Vagina (tissue), 2 donors: ENCODE results near the gene RFESD. TPM values are rescaled to one million over a fixed set of nuclear protein-coding genes. Genes with fewer than 3 reads are reported as not detected.

Experiments
- DNase-seq, 2 donors: peaks; one replicate each; pipeline ENCODE4 v3.0.0-alpha.2; 2017; ENCODE audit errors: extremely low spot score in 2 of 2
- H3K27ac ChIP-seq: fragments of 200-600 bp; sonication (generic); one replicate; pipeline ENCODE4 v1.5.1; 2019
- H3K27me3 ChIP-seq: fragments of 200-600 bp; sonication (generic); one replicate; pipeline ENCODE4 v1.5.1; 2019
- H3K36me3 ChIP-seq, 2 donors: fragments of 200-600 bp; sonication (generic); one replicate each; pipeline ENCODE4 v1.5.1; 2017 to 2019
- H3K4me1 ChIP-seq: fragments of 200-600 bp; sonication (generic); one replicate; pipeline ENCODE4 v1.5.1; 2019
- H3K4me3 ChIP-seq, 2 donors: fragments of 200-600 bp; sonication (generic); 1 replicate in 1 of 2; 2 replicates in 1 of 2; pipeline ENCODE4 v1.5.1; 2016 to 2019
- H3K9me3 ChIP-seq: fragments of 200-600 bp; sonication (generic); one replicate; pipeline ENCODE4 v1.5.1; 2019
- CTCF ChIP-seq, 3 experiments: fragments of 450-650 bp in 2 of 3; fragments of 200-600 bp in 1 of 3; sonication (generic) in 1 of 3; IDR thresholded peaks; one replicate each; pipeline ENCODE4 v1.5.1; 2017 to 2019; ENCODE audit warnings: antibody characterized with exemption in 3 of 3, mild to moderate bottlenecking in 2 of 3, moderate library complexity in 2 of 3
- POLR2A ChIP-seq, 2 donors: fragments of 450-650 bp; IDR thresholded peaks; one replicate each; pipeline ENCODE4 v1.6.1; 2017; ENCODE audit warnings: antibody characterized with exemption in 2 of 2, mild to moderate bottlenecking in 2 of 2, moderate library complexity in 2 of 2
- POLR2AphosphoS5 ChIP-seq, 2 donors: sonication (generic); formaldehyde crosslinking; IDR thresholded peaks; one replicate each; pipeline ENCODE4 v1.9.0; 2017; ENCODE audit warnings: antibody characterized with exemption in 2 of 2, mild to moderate bottlenecking in 2 of 2, low read depth in 1 of 2; ENCODE audit not compliant: insufficient read depth in 1 of 2
- intact Hi-C: fragments of 100-400 bp; cut with DNase I; formaldehyde crosslinking; loops from one replicate; pipeline ENCODE4 v1.15.1; 2023
- total RNA-seq: library from RNA; depleted of rRNA; stranded (reverse); fragments of >200 nt; gene quantifications from one replicate; pipeline ENCODE4 v1.2.3, GENCODE V29; 2016

Gene RFESD
- total RNA-seq, 1 donor from 2014 or later = 1.2 TPM

GRCh38 chr5:95654196-95654595 lies 7.6 kb downstream of the RFESD start:
- Histone ChIP-seq H3K27ac (no peak overlapping the region), H3K27me3 (no peaks in the 10 kb centered on the region), H3K36me3 (no peaks in the 10 kb centered on the region), H3K4me3 (no peak overlapping the region), H3K9me3 (no peaks in the 10 kb centered on the region), H3K4me1 (no peaks in the 10 kb centered on the region)
- no peak for TF ChIP-seq CTCF (IDR thresholded peaks at IDR 0.05)
- no peak for TF ChIP-seq POLR2AphosphoS5 (IDR thresholded peaks at IDR 0.05; ENCODE audit: insufficient read depth in 1 of 2, low read depth in 1 of 2)
- TF ChIP-seq POLR2A (IDR thresholded peaks at IDR 0.05) = no peak
- intact Hi-C loops = no loop called here
- no peak for DNase-seq

GRCh38 chr5:95655575-95655974 lies 9.0 kb downstream of the RFESD start:
- no peaks in the 10 kb centered on the region for H3K9me3 ChIP-seq
- intact Hi-C loops = no loop called here
- no peak for TF ChIP-seq POLR2A (IDR thresholded peaks at IDR 0.05)
- no peak for TF ChIP-seq CTCF (IDR thresholded peaks at IDR 0.05)
- TF ChIP-seq POLR2AphosphoS5 (IDR thresholded peaks at IDR 0.05; ENCODE audit: insufficient read depth in 1 of 2, low read depth in 1 of 2) = no peak
- H3K36me3 ChIP-seq = no peaks in the 10 kb centered on the region
- no peak overlapping the region for H3K27ac ChIP-seq
- no peak for DNase-seq
- H3K4me1 ChIP-seq = no peaks in the 10 kb centered on the region
- no peaks in the 10 kb centered on the region for H3K27me3 ChIP-seq
- H3K4me3 ChIP-seq = no peak overlapping the region

GRCh38 chr5:95660060-95660459 lies 13.5 kb downstream of the RFESD start:
- Histone ChIP-seq H3K27me3 (no peaks in the 10 kb centered on the region), H3K27ac (no peak overlapping the region), H3K4me1 (no peaks in the 10 kb centered on the region), H3K36me3 (no peaks in the 10 kb centered on the region), H3K9me3 (no peaks in the 10 kb centered on the region), H3K4me3 (no peak overlapping the region)
- TF ChIP-seq POLR2AphosphoS5 (IDR thresholded peaks at IDR 0.05; ENCODE audit: insufficient read depth in 1 of 2, low read depth in 1 of 2) = no peak
- no peak for DNase-seq
- intact Hi-C loops = no loop called here

- intact Hi-C loops = no loop called here
- no peaks in the 10 kb centered on the region for H3K9me3 ChIP-seq
- H3K4me3 ChIP-seq = no peak overlapping the region
- no peaks in the 10 kb centered on the region for H3K27me3 ChIP-seq
- TF ChIP-seq POLR2AphosphoS5 (IDR thresholded peaks at IDR 0.05; ENCODE audit: insufficient read depth in 1 of 2, low read depth in 1 of 2) = no peak
- no peak for TF ChIP-seq CTCF (IDR thresholded peaks at IDR 0.05)
- no peak for TF ChIP-seq POLR2A (IDR thresholded peaks at IDR 0.05)
- no peak overlapping the region for H3K27ac ChIP-seq
- H3K36me3 ChIP-seq = no peaks in the 10 kb centered on the region
- DNase-seq = no peak
- H3K4me1 ChIP-seq = no peaks in the 10 kb centered on the region
These were observed 16.4 kb downstream of the RFESD start for GRCh38 chr5:95662946-95663345.

GRCh38 chr5:95664204-95664786 lies 17.7 kb downstream of the RFESD start:
- peaks cover 3% of the 10 kb centered on the region for H3K4me1 ChIP-seq

More at GRCh38 chr5:95664204-95664786, 17.7 kb downstream of the RFESD start:
- intact Hi-C loops = no loop called here
- TF ChIP-seq POLR2AphosphoS5 (IDR thresholded peaks at IDR 0.05; ENCODE audit: insufficient read depth in 1 of 2, low read depth in 1 of 2) (peak in 1 of 2 donors; percentile 45), CTCF (IDR thresholded peaks at IDR 0.05) (peak; percentile 21 to 83 (median 49)), POLR2A (IDR thresholded peaks at IDR 0.05) (no peak)
- no peaks in the 10 kb centered on the region for H3K9me3 ChIP-seq
- H3K36me3 ChIP-seq = no peaks in the 10 kb centered on the region
- no peak for DNase-seq
- no peak overlapping the region for H3K27ac ChIP-seq
- no peaks in the 10 kb centered on the region for H3K27me3 ChIP-seq
- H3K4me3 ChIP-seq = no peak overlapping the region
